HepG2 (cell line): ENCODE results near the gene SYNGAP1.
"Not testable (repeated sequence)": the region's sequence is repeated elsewhere in the genome, so short reads cannot be mapped to it uniquely, and the experiment has no call there.

Experiments
- POLR2AphosphoS5 ChIP-seq: IDR thresholded peaks from 2 replicates; pipeline ENCODE4 v1.6.1; 2012; ENCODE audit warnings: low read depth, low read length
- SNAI1 ChIP-seq: sonication (generic); formaldehyde crosslinking; IDR thresholded peaks from 2 replicates; pipeline ENCODE4 v1.5.0; 2020; ENCODE audit warnings: mild to moderate bottlenecking, missing genetic modification reagents, borderline replicate concordance
- USF2 ChIP-seq, 2 experiments: sonication (generic) in 1 of 2; formaldehyde crosslinking in 1 of 2; IDR thresholded peaks; 2 replicates each; pipeline versions ENCODE4 v1.5.1 to v1.6.1; 2011 to 2020; ENCODE audit warnings: borderline replicate concordance in 1 of 2, low read depth in 1 of 2, low read length in 1 of 2, mild to moderate bottlenecking in 1 of 2, missing genetic modification reagents in 1 of 2, moderate library complexity in 1 of 2
- ZNF263 ChIP-seq: sonication (generic); formaldehyde crosslinking; IDR thresholded peaks from 2 replicates; pipeline ENCODE4 v1.4.0; 2020; ENCODE audit warnings: missing genetic modification reagents

GRCh38 chr6:33398601-33399000 lies 21.3 kb upstream of the SYNGAP1 start:
- not testable (repeated sequence) for TF ChIP-seq POLR2AphosphoS5; ZNF263 (CRISPR knock-in tag); USF2 (IDR thresholded peaks at IDR 0.05; ENCODE audit: low read depth, low read length); USF2 (CRISPR knock-in tag; IDR thresholded peaks at IDR 0.05; ENCODE audit: borderline replicate concordance); SNAI1 (CRISPR knock-in tag)
